Measurements from ENCODE around the gene COPE.
"Not testable (repeated sequence)": the region's sequence is repeated elsewhere in the genome, so short reads cannot be mapped to it uniquely, and the experiment has no call there.

Gene COPE

GRCh38 chr19:18928018-18928805 is 9.0 kb upstream of the COPE start:
- peaks cover 20% of the 10 kb centered on the region for H3K36me3 Mint-ChIP-seq (ENCODE audit: low read depth)
- no peaks in the 10 kb centered on the region for H3K9me3 Mint-ChIP-seq
- H3K4me3 Mint-ChIP-seq = no peak overlapping the region
- H3K27ac Mint-ChIP-seq = no peak overlapping the region
- H3K4me1 Mint-ChIP-seq (ENCODE audit: low read depth) = peaks cover 4% of the 10 kb centered on the region
- peaks cover under 1% of the 10 kb centered on the region for H3K27me3 Mint-ChIP-seq

DNA sequence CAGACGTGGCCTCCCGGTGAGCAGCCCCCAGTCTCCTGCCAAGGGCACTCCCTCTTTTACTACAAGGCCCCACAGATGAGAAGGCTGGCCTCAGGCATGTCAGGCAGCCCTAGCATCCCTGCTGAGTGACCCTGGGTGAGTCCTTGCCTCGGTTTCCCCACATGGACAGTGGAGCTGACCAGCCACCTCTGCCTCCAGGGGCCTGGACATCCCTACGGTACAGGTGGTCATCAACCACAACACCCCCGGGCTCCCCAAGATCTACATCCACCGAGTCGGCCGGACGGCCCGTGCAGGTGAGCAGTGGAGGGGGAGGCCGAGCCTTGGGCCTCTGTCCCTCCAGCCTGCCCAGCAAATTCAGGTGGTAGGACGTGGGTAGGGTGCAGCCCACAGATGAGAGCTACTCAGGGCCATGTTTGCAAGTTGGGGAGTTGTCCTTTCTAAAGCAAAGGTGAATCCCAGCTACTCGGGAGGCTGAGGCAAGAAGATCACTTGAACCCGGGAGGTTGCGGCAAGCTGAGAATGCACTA is 5.6 kb upstream of the COPE start:
- Mint-ChIP-seq H3K9me3 (no peaks in the 10 kb centered on the region), H3K36me3 (ENCODE audit: low read depth) (peaks cover 33% of the 10 kb centered on the region), H3K4me3 (no peak overlapping the region), H3K27me3 (no peaks in the 10 kb centered on the region), H3K4me1 (ENCODE audit: low read depth) (peaks cover 15% of the 10 kb centered on the region), H3K27ac (no peak overlapping the region)

- Mint-ChIP-seq H3K4me3 (no peak overlapping the region), H3K4me1 (ENCODE audit: low read depth) (peaks cover 34% of the 10 kb centered on the region), H3K9me3 (no peaks in the 10 kb centered on the region), H3K27me3 (no peaks in the 10 kb centered on the region), H3K27ac (no peak overlapping the region), H3K36me3 (ENCODE audit: low read depth) (peaks cover 39% of the 10 kb centered on the region)
These were observed 3.2 kb upstream of the COPE start for GRCh38 chr19:18922228-18922985.

DNA sequence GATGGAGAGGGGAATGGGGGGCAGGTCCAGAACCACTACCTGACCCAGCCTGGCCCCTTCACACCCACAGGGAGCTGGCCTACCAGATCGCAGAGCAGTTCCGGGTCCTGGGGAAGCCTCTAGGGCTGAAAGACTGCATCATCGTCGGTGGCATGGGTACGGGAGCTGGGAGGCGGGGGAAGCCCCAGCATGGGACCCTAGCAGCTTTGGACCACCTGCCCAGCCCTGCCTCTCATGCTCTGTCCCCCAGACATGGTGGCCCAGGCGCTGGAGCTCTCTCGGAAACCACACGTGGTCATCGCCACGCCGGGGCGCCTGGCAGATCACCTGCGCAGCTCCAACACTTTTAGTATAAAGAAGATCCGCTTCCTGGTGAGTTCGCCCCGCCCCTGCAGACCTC is 2.4 kb upstream of the COPE start:
- peaks cover 42% of the 10 kb centered on the region for H3K4me1 Mint-ChIP-seq (ENCODE audit: low read depth)
- peak overlapping the region; percentile 52 for H3K4me3 Mint-ChIP-seq
- peaks cover 43% of the 10 kb centered on the region for H3K36me3 Mint-ChIP-seq (ENCODE audit: low read depth)
- H3K27me3 Mint-ChIP-seq = no peaks in the 10 kb centered on the region
- H3K27ac Mint-ChIP-seq = no peak overlapping the region
- H3K9me3 Mint-ChIP-seq = no peaks in the 10 kb centered on the region

DNA sequence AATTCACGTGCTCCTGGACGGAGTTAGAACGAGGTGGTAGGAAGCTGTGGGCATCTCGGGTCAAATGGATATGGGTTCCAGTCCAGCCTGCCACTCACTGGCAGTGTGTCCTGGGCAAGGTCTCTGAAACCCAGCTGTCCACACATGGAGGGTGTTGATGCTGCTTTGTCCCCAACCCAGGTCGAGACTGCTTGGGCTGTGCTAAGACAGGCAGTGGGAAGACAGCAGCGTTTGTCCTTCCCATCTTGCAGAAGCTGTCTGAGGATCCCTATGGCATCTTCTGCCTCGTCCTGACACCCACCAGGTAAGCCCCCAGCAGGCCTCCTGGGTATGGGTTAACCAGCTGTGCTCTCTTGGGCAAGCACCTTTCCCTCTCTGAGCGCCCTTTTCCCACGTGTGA is 1.2 kb upstream of the COPE start:
- H3K27ac Mint-ChIP-seq = peak overlapping the region; percentile 96
- H3K4me1 Mint-ChIP-seq (ENCODE audit: low read depth) = peaks cover 50% of the 10 kb centered on the region
- H3K36me3 Mint-ChIP-seq (ENCODE audit: low read depth) = peaks cover 37% of the 10 kb centered on the region
- no peaks in the 10 kb centered on the region for H3K27me3 Mint-ChIP-seq
- peak overlapping the region; percentile 99 for H3K4me3 Mint-ChIP-seq
- no peaks in the 10 kb centered on the region for H3K9me3 Mint-ChIP-seq

DNA sequence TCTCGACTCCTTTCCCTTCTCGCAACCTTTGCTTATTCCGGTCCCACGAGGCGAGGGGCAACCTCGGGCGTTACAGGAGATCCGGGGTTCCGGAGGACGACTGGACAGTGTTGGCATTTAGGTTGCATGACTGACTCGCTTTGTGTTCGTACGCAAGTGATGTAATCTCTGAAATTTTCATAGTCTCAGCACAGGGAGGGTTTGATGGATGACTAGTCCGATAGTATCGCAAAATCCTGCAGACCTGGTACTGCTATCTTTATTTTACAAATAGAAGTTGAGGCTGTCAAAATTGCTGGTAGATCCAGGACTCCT is 670 bp upstream of the COPE start:
- Mint-ChIP-seq H3K36me3 (ENCODE audit: low read depth) (peaks cover 35% of the 10 kb centered on the region), H3K9me3 (no peaks in the 10 kb centered on the region), H3K4me3 (peak overlapping the region; percentile 99), H3K27me3 (no peaks in the 10 kb centered on the region), H3K27ac (peak overlapping the region; percentile 96), H3K4me1 (ENCODE audit: low read depth) (peaks cover 55% of the 10 kb centered on the region)

DNA sequence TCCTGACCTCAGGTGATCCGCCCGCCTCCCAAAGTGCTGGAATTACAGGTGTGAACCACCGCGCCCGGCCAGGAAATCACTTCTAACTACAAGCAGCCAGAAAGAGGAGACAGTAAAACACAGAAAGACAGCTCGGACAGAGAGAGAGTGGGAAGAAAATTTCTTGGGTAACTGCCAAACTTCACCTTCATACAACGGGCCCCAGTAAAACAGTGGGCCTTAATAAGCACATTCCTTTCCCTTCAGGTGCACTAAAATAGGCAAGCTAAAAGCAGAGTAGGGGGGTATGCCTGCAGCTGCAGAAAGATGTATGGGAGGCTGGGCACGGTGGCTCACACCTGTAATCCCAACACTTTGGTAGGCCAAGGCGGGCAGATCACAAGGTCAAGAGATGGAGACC is 1.6 kb downstream of the COPE start:
- Mint-ChIP-seq H3K36me3 (ENCODE audit: low read depth) (peaks cover 28% of the 10 kb centered on the region), H3K4me3 (peak overlapping the region; percentile 61), H3K27ac (peak overlapping the region; percentile 80), H3K4me1 (ENCODE audit: low read depth) (peaks cover 56% of the 10 kb centered on the region)
- H3K27me3 Mint-ChIP-seq, H3K9me3 Mint-ChIP-seq: not testable (repeated sequence)

- Mint-ChIP-seq H3K4me1 (ENCODE audit: low read depth) (peaks cover 49% of the 10 kb centered on the region), H3K4me3 (peak overlapping the region; percentile 17), H3K27ac (no peak overlapping the region), H3K27me3 (no peaks in the 10 kb centered on the region), H3K9me3 (no peaks in the 10 kb centered on the region), H3K36me3 (ENCODE audit: low read depth) (peaks cover 22% of the 10 kb centered on the region)
These were observed 3.5 kb downstream of the COPE start for GRCh38 chr19:18915639-18916038.

DNA sequence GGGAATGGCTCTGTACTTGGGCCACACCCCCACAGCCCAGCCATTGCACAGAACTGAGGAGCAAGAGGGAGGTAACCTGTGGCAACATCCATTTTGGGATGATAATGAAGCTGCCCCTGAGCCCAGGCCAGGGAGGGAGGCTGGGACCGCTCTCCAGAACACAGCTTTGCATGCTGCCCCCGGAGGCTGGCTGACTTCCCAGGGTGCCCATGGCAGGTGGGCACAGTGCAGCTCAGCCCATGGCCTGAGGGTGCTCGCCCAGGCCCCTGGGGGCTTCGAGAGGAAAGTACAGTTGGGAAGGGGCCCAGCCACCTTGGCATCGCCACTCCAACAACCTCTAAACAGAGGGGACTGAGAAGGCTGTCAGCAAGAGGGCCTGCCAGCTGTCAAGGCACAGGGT is 5.7 kb downstream of the COPE start:
- Mint-ChIP-seq H3K27ac (no peak overlapping the region), H3K9me3 (no peaks in the 10 kb centered on the region), H3K36me3 (ENCODE audit: low read depth) (peaks cover 20% of the 10 kb centered on the region), H3K4me3 (no peak overlapping the region), H3K27me3 (no peaks in the 10 kb centered on the region), H3K4me1 (ENCODE audit: low read depth) (peaks cover 30% of the 10 kb centered on the region)

DNA sequence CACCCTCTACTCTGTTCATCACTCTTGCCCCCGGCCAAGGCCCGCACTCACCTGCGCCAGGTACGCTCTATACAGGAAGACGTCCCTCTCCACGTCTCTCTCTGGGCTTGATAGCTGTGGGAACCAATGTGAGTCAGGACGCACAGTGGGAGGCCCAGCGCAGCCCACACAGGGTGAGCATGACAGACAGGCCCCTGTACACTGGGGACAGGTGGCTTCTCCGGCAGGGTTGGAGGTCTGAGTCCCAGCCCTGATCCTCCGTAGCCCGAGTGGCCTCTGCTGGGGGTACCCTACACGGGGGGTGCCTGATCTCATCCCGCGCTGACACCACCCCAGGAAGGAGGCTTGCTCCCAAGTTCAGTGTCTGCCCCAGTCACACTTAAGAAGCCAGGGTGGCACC is 6.3 kb downstream of the COPE start:
- Mint-ChIP-seq H3K9me3 (no peaks in the 10 kb centered on the region), H3K4me3 (no peak overlapping the region), H3K36me3 (ENCODE audit: low read depth) (peaks cover 20% of the 10 kb centered on the region), H3K4me1 (ENCODE audit: low read depth) (peaks cover 26% of the 10 kb centered on the region), H3K27ac (no peak overlapping the region), H3K27me3 (no peaks in the 10 kb centered on the region)

DNA sequence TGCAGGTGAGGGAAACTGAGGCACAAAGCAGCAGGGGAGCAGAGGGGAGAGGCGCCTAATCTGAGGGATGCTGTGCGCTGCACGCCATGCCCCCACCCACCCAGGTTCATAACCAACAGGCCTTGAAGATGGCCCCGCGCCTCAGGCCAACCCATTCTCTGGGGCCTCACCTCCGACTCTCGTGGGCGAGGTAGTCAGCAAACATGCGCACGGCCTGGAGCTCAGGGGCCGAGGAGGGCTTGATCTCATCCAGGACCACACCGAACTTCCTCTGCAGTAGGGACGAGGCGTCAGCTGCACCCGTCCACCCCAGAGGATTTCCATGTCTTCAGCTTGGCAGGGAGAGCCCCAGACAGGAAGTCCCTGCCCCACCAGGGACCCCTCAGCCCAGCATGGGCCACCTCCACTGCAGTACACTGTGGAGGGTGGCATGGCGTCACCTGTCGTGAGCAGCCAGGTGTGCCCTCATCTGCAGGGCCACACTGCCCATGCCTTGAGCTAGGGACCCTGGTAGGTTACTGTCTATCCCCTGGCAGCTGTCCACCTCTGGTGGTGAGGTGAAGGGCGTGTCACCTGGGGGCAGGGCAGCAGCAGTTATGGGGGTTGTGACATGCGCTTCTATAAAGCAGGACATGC is 8.3 kb downstream of the COPE start:
- Mint-ChIP-seq H3K36me3 (ENCODE audit: low read depth) (peaks cover 15% of the 10 kb centered on the region), H3K4me3 (no peak overlapping the region), H3K9me3 (no peaks in the 10 kb centered on the region), H3K27ac (no peak overlapping the region), H3K27me3 (no peaks in the 10 kb centered on the region), H3K4me1 (ENCODE audit: low read depth) (peaks cover 9% of the 10 kb centered on the region)

- Mint-ChIP-seq H3K27ac (no peak overlapping the region), H3K36me3 (ENCODE audit: low read depth) (peaks cover 15% of the 10 kb centered on the region), H3K27me3 (no peaks in the 10 kb centered on the region), H3K4me1 (ENCODE audit: low read depth) (peaks cover 2% of the 10 kb centered on the region), H3K9me3 (no peaks in the 10 kb centered on the region), H3K4me3 (no peak overlapping the region)
These were observed 9.2 kb downstream of the COPE start for GRCh38 chr19:18910010-18910409.

DNA sequence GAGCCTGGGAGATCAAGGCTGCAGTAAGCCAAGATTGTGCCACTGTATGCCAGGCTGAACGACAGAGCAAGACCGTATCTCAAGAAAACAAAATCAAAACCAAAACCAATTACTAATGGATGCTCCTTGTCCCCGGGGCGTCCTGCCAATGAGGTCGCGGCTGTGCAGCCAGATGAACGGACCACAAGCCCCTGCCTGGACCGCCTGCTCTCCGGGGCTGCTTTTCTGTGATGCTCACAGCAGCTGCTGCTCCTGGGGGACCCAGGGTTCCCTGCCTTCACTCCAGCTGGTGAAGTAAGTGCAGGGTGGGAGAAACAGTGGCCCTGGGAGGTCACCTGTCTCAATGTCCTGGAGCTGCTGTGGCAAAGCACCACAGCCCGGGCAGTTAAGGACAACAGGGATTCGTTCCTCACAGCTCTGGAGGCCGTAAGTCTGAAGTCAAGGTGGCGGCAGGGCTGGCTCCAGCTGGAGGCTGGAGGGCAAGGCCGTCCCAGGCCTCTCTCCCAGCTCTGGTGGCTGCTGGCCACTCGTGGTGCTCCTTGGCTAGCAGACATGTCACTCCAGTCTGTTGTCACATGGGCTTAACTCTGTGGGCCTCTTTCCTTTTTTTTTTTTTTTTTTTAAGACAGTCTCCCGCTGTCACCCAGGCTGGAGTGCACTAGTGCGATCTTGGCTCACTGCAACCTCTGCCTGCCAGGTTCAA is 10.1 kb downstream of the COPE start:
- no peaks in the 10 kb centered on the region for H3K27me3 Mint-ChIP-seq
- peaks cover 15% of the 10 kb centered on the region for H3K36me3 Mint-ChIP-seq (ENCODE audit: low read depth)
- H3K9me3 Mint-ChIP-seq = no peaks in the 10 kb centered on the region
- no peak overlapping the region for H3K27ac Mint-ChIP-seq
- no peak overlapping the region for H3K4me3 Mint-ChIP-seq
- no peaks in the 10 kb centered on the region for H3K4me1 Mint-ChIP-seq (ENCODE audit: low read depth)

DNA sequence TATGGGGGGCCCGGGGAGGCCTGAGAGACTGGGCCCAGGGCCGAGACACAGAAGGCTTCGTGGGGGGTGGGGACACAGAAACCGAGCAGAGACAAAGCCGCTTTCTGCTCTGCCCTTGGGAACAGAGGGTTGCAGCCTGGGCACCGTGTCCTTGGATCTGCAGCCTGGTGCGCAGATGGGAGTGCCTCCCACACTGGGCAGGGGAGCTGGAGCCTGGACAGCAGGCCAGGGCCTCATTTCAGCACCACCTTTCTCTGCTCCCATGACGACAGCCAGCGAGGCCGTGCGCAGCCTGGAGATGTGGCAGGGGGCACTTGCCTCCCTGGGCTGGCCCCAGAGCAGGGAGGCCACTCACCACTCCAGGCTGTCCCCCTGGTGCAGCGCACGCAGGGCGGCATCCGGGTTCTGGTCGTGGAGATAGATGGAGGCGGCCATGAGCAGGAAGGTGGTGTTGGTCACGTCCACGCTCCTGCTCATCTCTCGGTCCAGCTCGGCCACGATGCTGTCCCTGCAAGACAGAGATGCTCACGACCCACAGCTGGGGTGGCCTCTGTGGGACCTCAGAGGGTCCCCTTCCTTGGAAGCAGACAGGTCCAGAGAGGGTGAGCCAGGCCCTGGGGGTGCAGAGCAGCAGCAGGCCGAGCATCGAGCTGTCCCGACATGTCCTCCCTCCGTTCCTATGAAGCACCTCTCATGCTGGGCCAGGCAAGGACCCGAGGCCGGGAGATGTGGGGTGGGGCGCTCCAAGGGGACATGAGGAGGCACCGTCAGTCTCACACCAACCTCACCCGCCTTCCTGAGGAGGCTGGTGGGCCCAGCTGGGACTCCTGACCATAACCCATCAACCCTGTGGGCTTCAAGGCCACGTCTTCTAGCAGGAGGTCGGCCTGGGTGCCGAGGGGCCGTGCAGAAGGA is 12.3 kb downstream of the COPE start:
- no peaks in the 10 kb centered on the region for H3K9me3 Mint-ChIP-seq
- H3K4me1 Mint-ChIP-seq (ENCODE audit: low read depth) = no peaks in the 10 kb centered on the region
- no peak overlapping the region for H3K27ac Mint-ChIP-seq
- no peaks in the 10 kb centered on the region for H3K27me3 Mint-ChIP-seq
- H3K4me3 Mint-ChIP-seq = no peak overlapping the region
- peaks cover 4% of the 10 kb centered on the region for H3K36me3 Mint-ChIP-seq (ENCODE audit: low read depth)
